ENCODE measurements around the gene SLC36A1. TPM values are rescaled to one million over a fixed set of nuclear protein-coding genes. Genes with fewer than 3 reads are reported as not detected.

SLC36A1 gene
- total and polyA plus RNA-seq, 2 donors (not counting 1 experiment from before 2014, with no cell fraction given): 4.6 to 18.9 TPM

- Histone ChIP-seq H3K4me2 (ENCODE audit: extremely low read depth, insufficient read depth, low read length) (no peak overlapping the region), H3K79me2 (ENCODE audit: control insufficient read depth, insufficient read depth, low read length) (no peaks in the 10 kb centered on the region), H3K27me3 (ENCODE audit: control insufficient read depth, insufficient read depth, low read length) (no peaks in the 10 kb centered on the region), H2AFZ (ENCODE audit: low read length) (no peak overlapping the region), H3K4me1 (ENCODE audit: control insufficient read depth, extremely low read depth, insufficient read depth, low read length) (no peaks in the 10 kb centered on the region), H4K20me1 (ENCODE audit: control insufficient read depth, extremely low read depth, insufficient read depth, low read length) (no peaks in the 10 kb centered on the region), H3K27ac (ENCODE audit: insufficient read depth, low read length) (no peak overlapping the region), H3K36me3 (ENCODE audit: control insufficient read depth, insufficient read depth, low read length) (no peaks in the 10 kb centered on the region), H3K4me3 (replicated peaks in 1 of 4; ENCODE audit: control extremely low read depth in 1 of 4, insufficient read depth in 1 of 4, low read depth in 3 of 4, low read length in 4 of 4) (no peak overlapping the region), H3K9me3 (ENCODE audit: control insufficient read depth, insufficient read depth, low read depth, low read length) (no peaks in the 10 kb centered on the region), H3K9ac (ENCODE audit: insufficient read depth, low read length) (no peak overlapping the region)
- DNase-seq (ENCODE audit: low read depth in 2 of 2): no peak
- TF ChIP-seq EZH2 (IDR thresholded peaks at IDR 0.05; ENCODE audit: low read length, missing control alignments) (no peak), CTCF (conservative IDR thresholded peaks at IDR 0.05 in 1 of 2, IDR thresholded peaks at IDR 0.05 in 1 of 2; ENCODE audit: low read depth in 1 of 2, low read length in 2 of 2) (no peak)
Observed at GRCh38 chr5:151509231-151509630, 61.8 kb downstream of the SLC36A1 start.

GRCh38 chr5:151509836-151510235, 62.4 kb downstream of the SLC36A1 start:
- no peak for TF ChIP-seq CTCF (conservative IDR thresholded peaks at IDR 0.05 in 1 of 2, IDR thresholded peaks at IDR 0.05 in 1 of 2; ENCODE audit: low read depth in 1 of 2, low read length in 2 of 2)
- no peak overlapping the region for H3K4me3 ChIP-seq (replicated peaks in 1 of 4; ENCODE audit: control extremely low read depth in 1 of 4, insufficient read depth in 1 of 4, low read depth in 3 of 4, low read length in 4 of 4)
- no peak overlapping the region for H3K27ac ChIP-seq (ENCODE audit: insufficient read depth, low read length)
- no peaks in the 10 kb centered on the region for H3K36me3 ChIP-seq (ENCODE audit: control insufficient read depth, insufficient read depth, low read length)
- H2AFZ ChIP-seq (ENCODE audit: low read length): no peak overlapping the region
- H3K27me3 ChIP-seq (ENCODE audit: control insufficient read depth, insufficient read depth, low read length): no peaks in the 10 kb centered on the region
- no peaks in the 10 kb centered on the region for H3K9me3 ChIP-seq (ENCODE audit: control insufficient read depth, insufficient read depth, low read depth, low read length)
- no peaks in the 10 kb centered on the region for H3K79me2 ChIP-seq (ENCODE audit: control insufficient read depth, insufficient read depth, low read length)
- H3K4me2 ChIP-seq (ENCODE audit: extremely low read depth, insufficient read depth, low read length): no peak overlapping the region
- no peaks in the 10 kb centered on the region for H4K20me1 ChIP-seq (ENCODE audit: control insufficient read depth, extremely low read depth, insufficient read depth, low read length)
- no peak for DNase-seq (ENCODE audit: low read depth in 2 of 2)
- no peak overlapping the region for H3K9ac ChIP-seq (ENCODE audit: insufficient read depth, low read length)
- H3K4me1 ChIP-seq (ENCODE audit: control insufficient read depth, extremely low read depth, insufficient read depth, low read length): no peaks in the 10 kb centered on the region

GRCh38 chr5:151517122-151517920, 69.9 kb downstream of the SLC36A1 start:
- Histone ChIP-seq H3K79me2 (ENCODE audit: control insufficient read depth, insufficient read depth, low read length) (no peaks in the 10 kb centered on the region), H3K9ac (ENCODE audit: insufficient read depth, low read length) (no peak overlapping the region), H3K4me1 (ENCODE audit: control insufficient read depth, extremely low read depth, insufficient read depth, low read length) (no peaks in the 10 kb centered on the region), H4K20me1 (ENCODE audit: control insufficient read depth, extremely low read depth, insufficient read depth, low read length) (no peaks in the 10 kb centered on the region), H3K9me3 (ENCODE audit: control insufficient read depth, insufficient read depth, low read depth, low read length) (no peaks in the 10 kb centered on the region), H3K4me2 (ENCODE audit: extremely low read depth, insufficient read depth, low read length) (no peak overlapping the region), H3K4me3 (replicated peaks in 1 of 4; ENCODE audit: control extremely low read depth in 1 of 4, insufficient read depth in 1 of 4, low read depth in 3 of 4, low read length in 4 of 4) (no peak overlapping the region), H3K27ac (ENCODE audit: insufficient read depth, low read length) (no peak overlapping the region), H3K36me3 (ENCODE audit: control insufficient read depth, insufficient read depth, low read length) (no peaks in the 10 kb centered on the region), H3K27me3 (ENCODE audit: control insufficient read depth, insufficient read depth, low read length) (no peaks in the 10 kb centered on the region), H2AFZ (ENCODE audit: low read length) (no peak overlapping the region)
- DNase-seq (ENCODE audit: low read depth in 2 of 2): no peak
- TF ChIP-seq CTCF (conservative IDR thresholded peaks at IDR 0.05 in 1 of 2, IDR thresholded peaks at IDR 0.05 in 1 of 2; ENCODE audit: low read depth in 1 of 2, low read length in 2 of 2) (no peak), EZH2 (IDR thresholded peaks at IDR 0.05; ENCODE audit: low read length, missing control alignments) (no peak)

All from fibroblast of lung (primary cell).